ENCODE results near the gene SLC26A2. TPM values are rescaled to one million over a fixed set of nuclear protein-coding genes. Genes with fewer than 3 reads are reported as not detected.

Gene SLC26A2
- total RNA-seq, 3 donors from 2014 or later = 562 to 1,399 (median 853) TPM

DNA sequence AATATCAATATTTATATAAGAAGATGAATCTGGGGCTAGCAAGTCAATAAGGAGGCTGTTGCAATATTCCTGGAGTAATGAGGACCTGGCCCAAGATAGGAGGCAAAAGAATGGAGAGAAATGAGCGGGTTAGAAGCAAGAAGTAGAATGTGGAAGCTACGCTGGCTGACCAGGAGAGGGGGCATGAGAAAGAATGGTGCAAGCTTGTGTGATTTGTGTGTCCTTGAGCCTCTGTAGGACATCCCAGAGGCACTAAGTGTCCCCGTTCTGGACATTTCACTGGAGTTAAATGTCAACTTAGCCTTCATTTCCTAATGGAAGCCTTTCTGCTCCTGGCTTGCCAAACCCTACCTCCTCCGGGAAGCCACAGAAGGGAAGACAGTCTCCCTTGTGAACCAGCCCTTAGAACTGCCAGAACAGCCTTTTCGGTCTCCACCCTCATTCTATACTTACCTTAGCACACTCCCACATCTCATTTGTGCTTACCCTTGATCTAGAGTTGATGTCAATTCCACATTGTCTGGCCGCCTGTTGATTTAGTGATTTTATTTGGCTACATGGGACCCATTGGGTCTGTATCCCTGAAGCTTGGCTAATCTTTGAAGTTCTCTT is 9.3 kb upstream of the SLC26A2 start:
- Histone ChIP-seq H3K4me3 (no peak overlapping the region), H3K4me1 (ENCODE audit: low read depth) (peaks cover 8% of the 10 kb centered on the region), H3K9me3 (no peaks in the 10 kb centered on the region), H3K36me3 (ENCODE audit: low read depth) (no peaks in the 10 kb centered on the region)
- ATAC-seq = peak; percentile 69
- no peak for DNase-seq
- intact Hi-C loops (cut with DNase I, micrococcal nuclease) = no loop called here
- TF ChIP-seq, protein P1, sequence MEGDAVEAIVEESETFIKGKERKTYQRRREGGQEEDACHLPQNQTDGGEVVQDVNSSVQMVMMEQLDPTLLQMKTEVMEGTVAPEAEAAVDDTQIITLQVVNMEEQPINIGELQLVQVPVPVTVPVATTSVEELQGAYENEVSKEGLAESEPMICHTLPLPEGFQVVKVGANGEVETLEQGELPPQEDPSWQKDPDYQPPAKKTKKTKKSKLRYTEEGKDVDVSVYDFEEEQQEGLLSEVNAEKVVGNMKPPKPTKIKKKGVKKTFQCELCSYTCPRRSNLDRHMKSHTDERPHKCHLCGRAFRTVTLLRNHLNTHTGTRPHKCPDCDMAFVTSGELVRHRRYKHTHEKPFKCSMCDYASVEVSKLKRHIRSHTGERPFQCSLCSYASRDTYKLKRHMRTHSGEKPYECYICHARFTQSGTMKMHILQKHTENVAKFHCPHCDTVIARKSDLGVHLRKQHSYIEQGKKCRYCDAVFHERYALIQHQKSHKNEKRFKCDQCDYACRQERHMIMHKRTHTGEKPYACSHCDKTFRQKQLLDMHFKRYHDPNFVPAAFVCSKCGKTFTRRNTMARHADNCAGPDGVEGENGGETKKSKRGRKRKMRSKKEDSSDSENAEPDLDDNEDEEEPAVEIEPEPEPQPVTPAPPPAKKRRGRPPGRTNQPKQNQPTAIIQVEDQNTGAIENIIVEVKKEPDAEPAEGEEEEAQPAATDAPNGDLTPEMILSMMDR (IDR thresholded peaks at IDR 0.05) = no peak

- no peaks in the 10 kb centered on the region for H3K36me3 ChIP-seq (ENCODE audit: low read depth)
- H3K4me1 ChIP-seq (ENCODE audit: low read depth) = peaks cover 12% of the 10 kb centered on the region
- ATAC-seq = no peak
- no peaks in the 10 kb centered on the region for H3K9me3 ChIP-seq
- no peak overlapping the region for H3K4me3 ChIP-seq
- intact Hi-C loops (cut with DNase I, micrococcal nuclease) = no loop called here
- DNase-seq = no peak
- TF ChIP-seq, protein P1 (IDR thresholded peaks at IDR 0.05) = no peak
Observed at GRCh38 chr5:149953436-149954121, 7.0 kb upstream of the SLC26A2 start.

- no peak for DNase-seq
- TF ChIP-seq, protein P1 (IDR thresholded peaks at IDR 0.05) = no peak
- ATAC-seq = no peak
- H3K36me3 ChIP-seq (ENCODE audit: low read depth) = no peaks in the 10 kb centered on the region
- intact Hi-C loops (cut with DNase I, micrococcal nuclease) = no loop called here
- H3K4me3 ChIP-seq = no peak overlapping the region
- H3K9me3 ChIP-seq = no peaks in the 10 kb centered on the region
- H3K4me1 ChIP-seq (ENCODE audit: low read depth) = peaks cover 13% of the 10 kb centered on the region
Observed at GRCh38 chr5:149954798-149955197, 5.8 kb upstream of the SLC26A2 start.

DNA sequence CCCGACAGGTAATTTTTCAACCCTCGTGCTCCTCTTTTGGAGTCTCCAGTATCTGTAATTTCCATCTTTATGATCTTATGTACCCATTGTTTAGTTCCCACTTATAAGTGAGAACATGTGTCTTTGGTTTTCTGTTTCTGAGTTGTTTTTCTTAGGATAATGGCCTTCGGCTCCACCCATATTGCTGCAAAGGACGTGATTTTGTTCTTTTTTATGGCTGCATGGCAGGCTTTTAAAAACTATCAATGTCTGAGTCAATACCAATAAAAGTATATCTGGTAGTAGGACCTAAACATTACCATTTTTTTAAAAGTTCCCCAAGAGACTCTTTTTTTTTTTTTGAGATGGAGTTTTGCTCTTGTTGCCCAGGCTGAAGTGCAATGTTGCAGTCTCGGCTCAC is 3.9 kb upstream of the SLC26A2 start:
- Histone ChIP-seq H3K9me3 (no peaks in the 10 kb centered on the region), H3K4me3 (no peak overlapping the region), H3K4me1 (ENCODE audit: low read depth) (peaks cover 23% of the 10 kb centered on the region), H3K36me3 (ENCODE audit: low read depth) (no peaks in the 10 kb centered on the region)
- ATAC-seq = peak; percentile 13
- DNase-seq = no peak
- intact Hi-C loops (cut with DNase I, micrococcal nuclease) = no loop called here
- TF ChIP-seq, protein P1 (IDR thresholded peaks at IDR 0.05) = no peak

DNA sequence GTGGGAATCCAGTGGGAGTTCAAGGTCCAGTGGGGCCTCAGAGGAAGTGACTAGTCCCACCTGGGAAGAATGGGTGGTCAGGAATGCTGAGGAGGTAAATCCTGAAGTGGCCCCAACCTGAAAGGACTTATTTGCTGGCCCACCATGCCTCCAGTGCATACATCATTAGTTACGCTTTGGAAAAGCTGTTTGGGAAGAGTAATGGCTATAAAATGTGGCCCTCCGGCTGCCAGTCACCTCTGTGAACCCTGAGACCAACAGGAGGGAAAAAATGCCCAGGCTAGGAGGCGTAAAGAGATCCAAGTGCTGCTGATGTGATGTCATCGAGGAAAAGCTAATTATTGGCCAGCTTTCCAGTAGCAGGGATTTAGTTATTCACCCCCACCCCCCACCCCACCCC is 2.7 kb upstream of the SLC26A2 start:
- intact Hi-C loops (cut with DNase I, micrococcal nuclease) = no loop called here
- peak in 1 of 3 donors; percentile 33 for DNase-seq
- Histone ChIP-seq H3K9me3 (no peaks in the 10 kb centered on the region), H3K4me1 (ENCODE audit: low read depth) (peaks cover 24% of the 10 kb centered on the region), H3K4me3 (no peak overlapping the region), H3K36me3 (ENCODE audit: low read depth) (no peaks in the 10 kb centered on the region)
- TF ChIP-seq, protein P1 (IDR thresholded peaks at IDR 0.05) = no peak
- ATAC-seq = no peak
